ENCODE measurements around the gene FOLR2.

The FOLR2 gene

DNA sequence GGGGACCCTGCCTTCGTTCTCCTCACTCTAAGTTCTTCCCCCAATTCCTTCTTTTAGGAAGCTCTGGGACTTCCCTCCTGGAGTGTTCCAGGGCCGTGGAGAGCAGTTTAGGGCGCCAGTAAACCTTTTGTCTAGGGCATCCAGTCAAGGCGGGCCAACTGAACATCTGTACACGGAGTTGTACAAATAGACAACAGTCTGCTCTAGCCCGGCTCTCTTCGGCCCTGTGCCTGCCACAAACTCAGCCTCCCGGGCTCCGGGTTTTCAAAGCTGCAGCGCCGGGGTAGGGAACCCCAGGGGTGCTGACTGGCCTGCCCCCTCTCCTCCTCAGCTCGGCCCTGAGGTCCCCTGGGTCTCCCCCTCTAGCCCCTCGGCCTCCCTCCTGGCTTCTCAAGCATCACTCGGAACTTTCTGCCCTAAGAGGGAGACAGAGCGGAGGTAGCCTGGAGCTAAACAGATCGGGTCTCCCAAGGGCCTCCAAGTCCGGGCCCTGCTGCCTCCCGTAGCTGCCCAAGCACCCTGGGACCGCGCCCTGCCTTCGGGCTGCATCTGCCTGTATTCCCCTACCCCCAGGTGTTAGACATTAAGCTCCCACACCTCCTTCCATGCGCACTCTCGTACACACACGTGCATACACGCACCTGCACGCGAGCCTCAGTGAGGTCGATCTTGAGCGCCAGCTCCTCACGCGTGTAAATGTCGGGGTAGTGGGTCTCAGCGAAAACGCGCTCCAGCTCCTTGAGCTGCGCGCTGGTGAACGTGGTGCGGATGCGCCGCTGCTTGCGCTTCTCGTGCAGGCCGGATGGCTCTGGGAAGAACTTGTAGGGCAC, 24.1 kb downstream of the FOLR2 start:
- no peak for TF ChIP-seq EZH2 (optimal IDR thresholded peaks at IDR 0.05; ENCODE audit: low read depth, low read length)
- TF ChIP-seq EZH2phosphoT487 (IDR thresholded peaks at IDR 0.05; ENCODE audit: low read length) = no peak
- TF ChIP-seq, protein P1, sequence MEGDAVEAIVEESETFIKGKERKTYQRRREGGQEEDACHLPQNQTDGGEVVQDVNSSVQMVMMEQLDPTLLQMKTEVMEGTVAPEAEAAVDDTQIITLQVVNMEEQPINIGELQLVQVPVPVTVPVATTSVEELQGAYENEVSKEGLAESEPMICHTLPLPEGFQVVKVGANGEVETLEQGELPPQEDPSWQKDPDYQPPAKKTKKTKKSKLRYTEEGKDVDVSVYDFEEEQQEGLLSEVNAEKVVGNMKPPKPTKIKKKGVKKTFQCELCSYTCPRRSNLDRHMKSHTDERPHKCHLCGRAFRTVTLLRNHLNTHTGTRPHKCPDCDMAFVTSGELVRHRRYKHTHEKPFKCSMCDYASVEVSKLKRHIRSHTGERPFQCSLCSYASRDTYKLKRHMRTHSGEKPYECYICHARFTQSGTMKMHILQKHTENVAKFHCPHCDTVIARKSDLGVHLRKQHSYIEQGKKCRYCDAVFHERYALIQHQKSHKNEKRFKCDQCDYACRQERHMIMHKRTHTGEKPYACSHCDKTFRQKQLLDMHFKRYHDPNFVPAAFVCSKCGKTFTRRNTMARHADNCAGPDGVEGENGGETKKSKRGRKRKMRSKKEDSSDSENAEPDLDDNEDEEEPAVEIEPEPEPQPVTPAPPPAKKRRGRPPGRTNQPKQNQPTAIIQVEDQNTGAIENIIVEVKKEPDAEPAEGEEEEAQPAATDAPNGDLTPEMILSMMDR (IDR thresholded peaks at IDR 0.05; ENCODE audit: low read length) = no peak
- Histone ChIP-seq H3K9ac (ENCODE audit: low read length) (no peak overlapping the region), H3K9me2 (replicated peaks; ENCODE audit: insufficient read depth, low read length) (no peaks in the 10 kb centered on the region), H3K4me1 (ENCODE audit: low read length) (no peaks in the 10 kb centered on the region), H3K27me3 (replicated peaks; ENCODE audit: insufficient read depth, low read length) (peaks cover 38% of the 10 kb centered on the region), H3K4me3 (ENCODE audit: low read length) (no peak overlapping the region), H3F3A (ENCODE audit: insufficient read depth, low read length) (no peaks in the 10 kb centered on the region), H3K4me2 (ENCODE audit: low read depth, low read length) (no peak overlapping the region), H3K36me3 (replicated peaks; ENCODE audit: insufficient read depth, low read length) (no peaks in the 10 kb centered on the region), H3K27ac (ENCODE audit: low read length) (no peak overlapping the region), H4K20me1 (ENCODE audit: insufficient read depth, low read length) (no peaks in the 10 kb centered on the region), H3K9me3 (replicated peaks; ENCODE audit: insufficient read depth, low read length) (no peaks in the 10 kb centered on the region), H2AFZ (ENCODE audit: low read length) (no peak overlapping the region), H3K79me2 (ENCODE audit: low read length) (no peaks in the 10 kb centered on the region)
- DNase-seq = no peak

DNA sequence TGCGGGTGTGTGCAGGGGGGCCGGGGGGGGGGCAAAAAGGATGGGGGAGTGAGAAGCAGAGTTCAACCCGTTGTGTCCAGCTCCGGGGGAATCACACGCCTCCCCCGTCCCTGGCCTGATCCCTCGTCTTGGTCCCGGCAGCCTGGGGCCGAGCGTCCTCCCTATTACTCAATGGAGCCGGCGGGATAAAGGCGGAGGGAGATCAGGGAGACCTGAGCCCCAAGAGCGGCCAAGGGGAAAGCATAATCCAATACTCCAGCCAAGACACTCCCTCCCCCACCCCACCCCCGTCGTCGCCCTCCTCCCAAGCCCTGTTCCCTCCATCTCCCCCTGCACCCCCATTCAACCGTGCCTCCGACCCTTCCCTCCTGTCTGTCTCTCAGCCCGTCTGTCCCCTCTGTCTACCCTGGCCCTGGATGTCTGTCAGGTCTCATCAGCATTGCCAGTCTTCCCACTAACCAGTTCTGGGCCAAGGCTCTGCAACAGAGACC, 24.7 kb downstream of the FOLR2 start:
- no peaks in the 10 kb centered on the region for H3K9me2 ChIP-seq (replicated peaks; ENCODE audit: insufficient read depth, low read length)
- H3K36me3 ChIP-seq (replicated peaks; ENCODE audit: insufficient read depth, low read length) = no peaks in the 10 kb centered on the region
- DNase-seq = no peak
- H3K4me2 ChIP-seq (ENCODE audit: low read depth, low read length) = no peak overlapping the region
- no peak overlapping the region for H3K4me3 ChIP-seq (ENCODE audit: low read length)
- H3K4me1 ChIP-seq (ENCODE audit: low read length) = no peaks in the 10 kb centered on the region
- H3K79me2 ChIP-seq (ENCODE audit: low read length) = no peaks in the 10 kb centered on the region
- H4K20me1 ChIP-seq (ENCODE audit: insufficient read depth, low read length) = no peaks in the 10 kb centered on the region
- H2AFZ ChIP-seq (ENCODE audit: low read length) = no peak overlapping the region
- no peaks in the 10 kb centered on the region for H3K9me3 ChIP-seq (replicated peaks; ENCODE audit: insufficient read depth, low read length)
- no peak overlapping the region for H3K27ac ChIP-seq (ENCODE audit: low read length)
- H3F3A ChIP-seq (ENCODE audit: insufficient read depth, low read length) = no peaks in the 10 kb centered on the region
- TF ChIP-seq, protein P1 (IDR thresholded peaks at IDR 0.05; ENCODE audit: low read length) = no peak
- TF ChIP-seq EZH2 (optimal IDR thresholded peaks at IDR 0.05; ENCODE audit: low read depth, low read length) = no peak
- no peak for TF ChIP-seq EZH2phosphoT487 (IDR thresholded peaks at IDR 0.05; ENCODE audit: low read length)
- H3K9ac ChIP-seq (ENCODE audit: low read length) = no peak overlapping the region
- H3K27me3 ChIP-seq (replicated peaks; ENCODE audit: insufficient read depth, low read length) = peaks cover 38% of the 10 kb centered on the region

DNA sequence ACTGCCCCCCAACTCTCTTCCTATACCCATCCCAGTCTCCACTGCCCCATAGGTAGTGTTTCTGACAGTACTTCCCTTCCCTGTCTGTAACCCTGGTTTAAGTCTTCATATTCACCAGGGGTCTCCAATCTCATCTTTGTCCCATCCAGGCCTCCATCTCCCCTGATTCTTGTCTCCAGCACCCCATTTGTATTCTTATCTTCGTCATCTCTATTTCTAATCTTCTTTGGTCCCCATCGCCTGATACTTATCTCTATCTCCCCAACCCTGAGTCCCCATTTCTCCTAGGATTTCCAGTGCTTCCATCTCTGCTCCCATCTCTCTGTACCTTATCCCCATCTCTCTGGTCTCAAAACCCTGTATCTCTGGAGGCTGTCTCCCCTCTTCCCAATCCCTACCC, 25.5 kb downstream of the FOLR2 start:
- Histone ChIP-seq H3K36me3 (replicated peaks; ENCODE audit: insufficient read depth, low read length) (no peaks in the 10 kb centered on the region), H3K27ac (ENCODE audit: low read length) (no peak overlapping the region), H3K9me2 (replicated peaks; ENCODE audit: insufficient read depth, low read length) (no peaks in the 10 kb centered on the region), H4K20me1 (ENCODE audit: insufficient read depth, low read length) (no peaks in the 10 kb centered on the region), H3K4me1 (ENCODE audit: low read length) (no peaks in the 10 kb centered on the region), H3K4me3 (ENCODE audit: low read length) (no peak overlapping the region), H3K79me2 (ENCODE audit: low read length) (no peaks in the 10 kb centered on the region), H2AFZ (ENCODE audit: low read length) (no peak overlapping the region), H3K27me3 (replicated peaks; ENCODE audit: insufficient read depth, low read length) (peaks cover 38% of the 10 kb centered on the region), H3F3A (ENCODE audit: insufficient read depth, low read length) (no peaks in the 10 kb centered on the region), H3K4me2 (ENCODE audit: low read depth, low read length) (no peak overlapping the region), H3K9ac (ENCODE audit: low read length) (no peak overlapping the region), H3K9me3 (replicated peaks; ENCODE audit: insufficient read depth, low read length) (no peaks in the 10 kb centered on the region)
- DNase-seq = no peak
- no peak for TF ChIP-seq EZH2 (optimal IDR thresholded peaks at IDR 0.05; ENCODE audit: low read depth, low read length)
- TF ChIP-seq, protein P1 (IDR thresholded peaks at IDR 0.05; ENCODE audit: low read length) = no peak
- no peak for TF ChIP-seq EZH2phosphoT487 (IDR thresholded peaks at IDR 0.05; ENCODE audit: low read length)

All from MM.1S (cell line).